ENCODE data around the gene MPP3. TPM values are rescaled to one million over a fixed set of nuclear protein-coding genes. Genes with fewer than 3 reads are reported as not detected.

MPP3 gene
- total RNA-seq, result 6.0 and 7.6 TPM in 2 replicates

GRCh38 chr17:43832976-43833829 is at the start of gene MPP3:
MPP3 (minus strand) TSS chr17:43833146; CDS start chr17:43831906, 1,240 bp downstream.

GRCh38 chr17:43846963-43847371 is 14.0 kb upstream of the MPP3 start, which contains the start of gene CD300LG:
CD300LG (plus strand) TSS chr17:43847176; CDS start chr17:43847217, 41 bp downstream.

GRCh38 chr17:43780135-43780534 is 52.8 kb downstream of the MPP3 start, which contains the start of gene CFAP97D1:
CFAP97D1 (plus strand) TSS chr17:43780435; CDS start chr17:43780463, 28 bp downstream.

GRCh38 chr17:43778337-43779144 is 54.4 kb downstream of the MPP3 start, which contains the start of gene DUSP3:
DUSP3 (minus strand) TSS chr17:43778977; CDS start chr17:43778924, 53 bp downstream.

GRCh38 chr17:43758497-43759174 is 74.3 kb downstream of the MPP3 start, which contains the start of gene SOST:
SOST (minus strand) TSS chr17:43758791; CDS start chr17:43758741, 50 bp downstream.

Other genes starting within 250 kb of the MPP3 start
- gene MEOX1, start 171.2 kb downstream of the MPP3 start, total RNA-seq, result not detected in 2 replicates
- gene SOST, start 74.4 kb downstream of the MPP3 start, total RNA-seq, result not detected in 2 replicates
- 47.4 and 101 TPM in 2 replicates for gene DUSP3, start 54.2 kb downstream of the MPP3 start, total RNA-seq
- not detected in 2 replicates for gene CFAP97D1, start 52.7 kb downstream of the MPP3 start, total RNA-seq
- gene CD300LG, start 14.0 kb upstream of the MPP3 start, total RNA-seq, result not detected in 2 replicates
- gene MPP2, start 74.4 kb upstream of the MPP3 start, total RNA-seq, result 2.8 and 4.4 TPM in 2 replicates
- gene PPY, start 109.3 kb upstream of the MPP3 start, total RNA-seq, result not detected in 2 replicates
- gene PYY, start 120.8 kb upstream of the MPP3 start, total RNA-seq, result 0.38 TPM in 1 of 2 replicates, not detected in the other
- 6.2 and 9.0 TPM in 2 replicates for gene NAGS, start 171.5 kb upstream of the MPP3 start, total RNA-seq
- gene TMEM101, start 181.8 kb upstream of the MPP3 start, total RNA-seq, result 39.3 and 54.3 TPM in 2 replicates
- 44.4 and 59.3 TPM in 2 replicates for gene LSM12, start 233.5 kb upstream of the MPP3 start, total RNA-seq
- 67.0 and 73.0 TPM in 2 replicates for gene G6PC3, start 237.6 kb upstream of the MPP3 start, total RNA-seq

All from mesangial cell (primary cell).